ENCODE data around the gene GNG2.

- TF ChIP-seq YY1 (IDR thresholded peaks at IDR 0.05; ENCODE audit: insufficient read depth, insufficient read length) (no peak), SUZ12 (IDR thresholded peaks at IDR 0.05; ENCODE audit: extremely low read depth, insufficient read depth, insufficient read length) (no peak), ZNF274 (IDR thresholded peaks at IDR 0.05; ENCODE audit: low read depth, low read length) (no peak)
These were observed 37.9 kb upstream of the GNG2 start for GRCh38 chr14:51822499-51822898.
